ENCODE results near the gene POU2F1.

DNA sequence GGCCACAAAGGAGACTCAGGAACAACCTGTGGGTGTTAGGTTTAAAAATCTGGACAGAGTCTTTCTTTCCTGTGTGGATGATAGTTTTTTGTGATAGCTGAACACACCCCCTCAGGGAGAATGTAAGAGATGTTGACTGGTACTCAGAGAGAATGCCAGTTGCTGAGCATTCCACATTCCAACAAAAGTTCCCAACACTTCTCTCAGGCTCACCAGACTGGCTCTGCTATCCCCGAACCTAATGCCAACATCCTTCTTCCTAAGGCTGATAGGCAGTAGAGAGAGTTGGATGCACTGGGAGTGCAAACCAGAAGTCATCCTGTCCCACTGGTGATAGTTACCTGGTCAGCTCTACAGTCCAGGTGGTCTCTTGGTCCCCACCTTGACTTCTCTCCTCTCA is 28.7 kb upstream of the POU2F1 start:
- TF ChIP-seq, protein P1, sequence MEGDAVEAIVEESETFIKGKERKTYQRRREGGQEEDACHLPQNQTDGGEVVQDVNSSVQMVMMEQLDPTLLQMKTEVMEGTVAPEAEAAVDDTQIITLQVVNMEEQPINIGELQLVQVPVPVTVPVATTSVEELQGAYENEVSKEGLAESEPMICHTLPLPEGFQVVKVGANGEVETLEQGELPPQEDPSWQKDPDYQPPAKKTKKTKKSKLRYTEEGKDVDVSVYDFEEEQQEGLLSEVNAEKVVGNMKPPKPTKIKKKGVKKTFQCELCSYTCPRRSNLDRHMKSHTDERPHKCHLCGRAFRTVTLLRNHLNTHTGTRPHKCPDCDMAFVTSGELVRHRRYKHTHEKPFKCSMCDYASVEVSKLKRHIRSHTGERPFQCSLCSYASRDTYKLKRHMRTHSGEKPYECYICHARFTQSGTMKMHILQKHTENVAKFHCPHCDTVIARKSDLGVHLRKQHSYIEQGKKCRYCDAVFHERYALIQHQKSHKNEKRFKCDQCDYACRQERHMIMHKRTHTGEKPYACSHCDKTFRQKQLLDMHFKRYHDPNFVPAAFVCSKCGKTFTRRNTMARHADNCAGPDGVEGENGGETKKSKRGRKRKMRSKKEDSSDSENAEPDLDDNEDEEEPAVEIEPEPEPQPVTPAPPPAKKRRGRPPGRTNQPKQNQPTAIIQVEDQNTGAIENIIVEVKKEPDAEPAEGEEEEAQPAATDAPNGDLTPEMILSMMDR (IDR thresholded peaks at IDR 0.05), result no peak
- TF ChIP-seq POLR2A (IDR thresholded peaks at IDR 0.05), result no peak

All from adrenal gland (tissue), 5 donors.